ENCODE data around the gene GADD45GIP1. TPM values are rescaled to one million over a fixed set of nuclear protein-coding genes. Genes with fewer than 3 reads are reported as not detected.
"Not testable (repeated sequence)": the region's sequence is repeated elsewhere in the genome, so short reads cannot be mapped to it uniquely, and the experiment has no call there.

GADD45GIP1 gene
- polyA plus RNA-seq, 1 donor from 2014 or later: 21.3 TPM

GRCh38 chr19:12952488-12953137 is 4.4 kb downstream of the GADD45GIP1 start:
- Histone ChIP-seq H3K27ac (ENCODE audit: low read length) (no peak overlapping the region), H3K9me2 (ENCODE audit: insufficient read depth, low read length) (no peaks in the 10 kb centered on the region), H3F3A (ENCODE audit: insufficient read depth, low read length, poor library complexity, severe bottlenecking) (no peaks in the 10 kb centered on the region), H3K27me3 (ENCODE audit: insufficient read depth, low read depth, low read length) (no peaks in the 10 kb centered on the region), H3K9me3 (ENCODE audit: low read length) (no peaks in the 10 kb centered on the region), H4K20me1 (ENCODE audit: insufficient read depth) (no peaks in the 10 kb centered on the region), H3K79me2 (replicated peaks; ENCODE audit: insufficient read depth, low read length) (peaks cover 1% of the 10 kb centered on the region), H2AFZ (ENCODE audit: low read depth, low read length) (no peak overlapping the region), H3K4me3 (ENCODE audit: low read length) (no peak overlapping the region), H3K9ac (ENCODE audit: low read length) (no peak overlapping the region), H3K4me2 (ENCODE audit: low read length) (no peak overlapping the region), H3K36me3 (ENCODE audit: insufficient read depth, low read length) (no peaks in the 10 kb centered on the region)
- TF ChIP-seq MXI1 (conservative IDR thresholded peaks at IDR 0.05; ENCODE audit: poor library complexity, severe bottlenecking): no peak
- TF ChIP-seq SMC3 (conservative IDR thresholded peaks at IDR 0.05; ENCODE audit: poor library complexity): no peak
- no peak for TF ChIP-seq RAD21 (conservative IDR thresholded peaks at IDR 0.05)

DNA sequence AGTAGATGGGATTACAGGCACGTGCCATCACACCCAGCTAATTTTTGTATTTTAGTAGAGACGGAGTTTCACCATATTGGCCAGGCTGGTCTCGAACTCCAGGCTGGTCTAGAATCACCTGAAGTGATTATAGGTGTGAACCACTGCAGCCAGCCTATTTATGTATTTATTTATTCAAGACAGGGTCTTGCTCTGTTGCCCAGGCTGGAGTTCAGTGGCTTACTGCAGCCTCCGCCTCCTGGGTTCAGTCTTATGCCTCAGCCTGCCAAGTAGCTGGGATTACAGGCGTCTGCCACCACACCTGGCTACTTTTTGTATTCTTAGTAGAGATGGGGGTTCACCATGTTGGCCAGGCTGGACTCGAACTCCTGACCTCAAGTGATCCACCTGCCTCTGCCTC is 5.0 kb downstream of the GADD45GIP1 start:
- H3K4me3 ChIP-seq (ENCODE audit: low read length); H3K36me3 ChIP-seq (ENCODE audit: insufficient read depth, low read length); H3K9me3 ChIP-seq (ENCODE audit: low read length); H3K79me2 ChIP-seq (replicated peaks; ENCODE audit: insufficient read depth, low read length); H3K9ac ChIP-seq (ENCODE audit: low read length); H2AFZ ChIP-seq (ENCODE audit: low read depth, low read length); H3K27me3 ChIP-seq (ENCODE audit: insufficient read depth, low read depth, low read length); H3K4me2 ChIP-seq (ENCODE audit: low read length); H3K27ac ChIP-seq (ENCODE audit: low read length); H3K9me2 ChIP-seq (ENCODE audit: insufficient read depth, low read length); H3F3A ChIP-seq (ENCODE audit: insufficient read depth, low read length, poor library complexity, severe bottlenecking); H4K20me1 ChIP-seq (ENCODE audit: insufficient read depth): not testable (repeated sequence)

GRCh38 chr19:12949363-12950283 is 7.4 kb downstream of the GADD45GIP1 start:
- peaks cover 5% of the 10 kb centered on the region for H3F3A ChIP-seq (ENCODE audit: insufficient read depth, low read length, poor library complexity, severe bottlenecking)
- H2AFZ ChIP-seq (ENCODE audit: low read depth, low read length): no peak overlapping the region
- no peak overlapping the region for H3K27ac ChIP-seq (ENCODE audit: low read length)
- H3K4me3 ChIP-seq (ENCODE audit: low read length): no peak overlapping the region
- no peaks in the 10 kb centered on the region for H3K9me3 ChIP-seq (ENCODE audit: low read length)
- no peak overlapping the region for H3K4me2 ChIP-seq (ENCODE audit: low read length)
- H4K20me1 ChIP-seq (ENCODE audit: insufficient read depth): no peaks in the 10 kb centered on the region
- TF ChIP-seq SMC3 (conservative IDR thresholded peaks at IDR 0.05; ENCODE audit: poor library complexity): no peak
- no peak for TF ChIP-seq POLR2AphosphoS5 (IDR thresholded peaks at IDR 0.05)
- TF ChIP-seq EP300 (conservative IDR thresholded peaks at IDR 0.05; ENCODE audit: poor library complexity, severe bottlenecking): no peak
- no peak for TF ChIP-seq EZH2 (IDR thresholded peaks at IDR 0.05; ENCODE audit: borderline replicate concordance, insufficient read depth, low read length, poor library complexity, severe bottlenecking)
- no peak for TF ChIP-seq REST (IDR thresholded peaks at IDR 0.05; ENCODE audit: borderline replicate concordance)
- no peak for TF ChIP-seq TAF1 (IDR thresholded peaks at IDR 0.05; ENCODE audit: low read depth)
- no peak for TF ChIP-seq MXI1 (conservative IDR thresholded peaks at IDR 0.05; ENCODE audit: poor library complexity, severe bottlenecking)
- TF ChIP-seq, protein P1, sequence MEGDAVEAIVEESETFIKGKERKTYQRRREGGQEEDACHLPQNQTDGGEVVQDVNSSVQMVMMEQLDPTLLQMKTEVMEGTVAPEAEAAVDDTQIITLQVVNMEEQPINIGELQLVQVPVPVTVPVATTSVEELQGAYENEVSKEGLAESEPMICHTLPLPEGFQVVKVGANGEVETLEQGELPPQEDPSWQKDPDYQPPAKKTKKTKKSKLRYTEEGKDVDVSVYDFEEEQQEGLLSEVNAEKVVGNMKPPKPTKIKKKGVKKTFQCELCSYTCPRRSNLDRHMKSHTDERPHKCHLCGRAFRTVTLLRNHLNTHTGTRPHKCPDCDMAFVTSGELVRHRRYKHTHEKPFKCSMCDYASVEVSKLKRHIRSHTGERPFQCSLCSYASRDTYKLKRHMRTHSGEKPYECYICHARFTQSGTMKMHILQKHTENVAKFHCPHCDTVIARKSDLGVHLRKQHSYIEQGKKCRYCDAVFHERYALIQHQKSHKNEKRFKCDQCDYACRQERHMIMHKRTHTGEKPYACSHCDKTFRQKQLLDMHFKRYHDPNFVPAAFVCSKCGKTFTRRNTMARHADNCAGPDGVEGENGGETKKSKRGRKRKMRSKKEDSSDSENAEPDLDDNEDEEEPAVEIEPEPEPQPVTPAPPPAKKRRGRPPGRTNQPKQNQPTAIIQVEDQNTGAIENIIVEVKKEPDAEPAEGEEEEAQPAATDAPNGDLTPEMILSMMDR (IDR thresholded peaks at IDR 0.05; ENCODE audit: poor library complexity, severe bottlenecking): no peak
- no peak for TF ChIP-seq RAD21 (conservative IDR thresholded peaks at IDR 0.05)
- no peak overlapping the region for H3K9ac ChIP-seq (ENCODE audit: low read length)
- no peaks in the 10 kb centered on the region for H3K36me3 ChIP-seq (ENCODE audit: insufficient read depth, low read length)
- H3K27me3 ChIP-seq (ENCODE audit: insufficient read depth, low read depth, low read length): no peaks in the 10 kb centered on the region
- H3K79me2 ChIP-seq (replicated peaks; ENCODE audit: insufficient read depth, low read length): peaks cover 18% of the 10 kb centered on the region
- no peaks in the 10 kb centered on the region for H3K9me2 ChIP-seq (ENCODE audit: insufficient read depth, low read length)
